Measurements from ENCODE around the gene RGL2. TPM values are rescaled to one million over a fixed set of nuclear protein-coding genes. Genes with fewer than 3 reads are reported as not detected.
A peak's percentile ranks its signal among the peaks of the same experiment; 100 is the strongest.

The RGL2 gene
- total and polyA plus RNA-seq, 2 of the 4 experiments (the other 2 are of a cell fraction): 4.1 to 26.9 TPM

DNA sequence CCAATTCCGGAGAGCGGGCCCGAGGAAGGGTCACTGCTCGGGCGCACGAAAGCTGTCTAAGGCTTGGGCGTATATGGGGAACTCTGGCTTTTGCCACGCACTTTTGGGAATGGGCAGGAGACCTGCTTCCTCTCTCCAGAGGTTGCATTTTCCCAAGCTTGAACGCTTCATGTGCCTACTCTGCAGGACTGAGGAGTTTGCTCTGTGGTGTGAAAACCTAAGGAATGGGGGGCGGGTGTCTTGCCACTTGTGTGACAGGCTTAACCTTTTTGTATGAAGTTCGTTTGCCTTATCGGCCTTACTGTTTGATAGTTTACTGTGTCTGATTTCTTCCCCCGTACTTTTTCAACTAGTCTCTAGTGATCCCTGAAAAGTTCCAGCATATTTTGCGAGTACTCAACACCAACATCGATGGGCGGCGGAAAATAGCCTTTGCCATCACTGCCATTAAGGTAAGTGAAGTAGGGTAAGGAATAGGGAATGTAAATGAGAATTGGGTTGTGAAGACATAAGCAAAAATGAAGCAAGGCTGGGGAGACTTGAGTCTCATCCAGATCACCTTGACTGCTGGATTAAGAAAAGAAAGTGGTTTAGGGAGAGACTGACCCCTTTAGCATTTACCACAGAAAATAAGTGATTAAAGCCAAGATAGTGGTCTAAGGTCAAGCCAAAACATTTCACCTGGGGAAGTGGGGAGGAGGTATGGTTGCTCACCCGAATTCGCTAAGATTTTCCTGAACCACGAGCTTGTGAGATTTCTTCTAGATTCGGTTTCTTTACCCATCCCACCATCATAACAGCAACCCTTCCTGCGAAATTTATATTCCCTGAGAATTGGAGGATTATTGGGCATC lies 26.2 kb downstream of the RGL2 start:
- Histone ChIP-seq H3K56ac (ENCODE audit: extremely low read depth, insufficient read depth, low read length) (peak overlapping the region; percentile 88), H3K27me3 (ENCODE audit: control insufficient read depth, insufficient read depth, low read length) (no peaks in the 10 kb centered on the region), H3K14ac (replicated peaks; ENCODE audit: low read depth, low read length) (peak overlapping the region; percentile 95), H3K27ac (ENCODE audit: insufficient read depth, low read length) (peak overlapping the region; percentile 69), H4K91ac (ENCODE audit: insufficient read depth, low read depth, low read length) (peak overlapping the region; percentile 84), H3K36me3 (ENCODE audit: control insufficient read depth, insufficient read depth, low read length) (peaks cover 52% of the 10 kb centered on the region), H3K9me1 (ENCODE audit: insufficient read depth, low read length) (peaks cover 9% of the 10 kb centered on the region), H3K9me3 (ENCODE audit: control insufficient read depth, insufficient read depth, low read length) (no peaks in the 10 kb centered on the region), H3K4me3 (ENCODE audit: insufficient read depth, low read depth, low read length) (peak overlapping the region; percentile 71), H3K4me2 (ENCODE audit: low read depth, low read length) (peak overlapping the region; percentile 84), H3K4ac (ENCODE audit: low read depth, low read length) (peak overlapping the region; percentile 86), H3K79me1 (ENCODE audit: low read depth in 1 of 2, low read length in 2 of 2) (peaks cover 28 to 65% of the 10 kb centered on the region in 2 experiments), H3K23ac (ENCODE audit: low read depth, low read length) (peak overlapping the region; percentile 86), H2BK120ac (ENCODE audit: low read depth, low read length) (no peak overlapping the region), H3K9ac (ENCODE audit: low read depth, low read length) (peak overlapping the region; percentile 95), H2AFZ (replicated peaks; ENCODE audit: low read length, poor library complexity) (peak overlapping the region; percentile 84), H3K4me1 (ENCODE audit: control insufficient read depth, insufficient read depth, low read length) (peaks cover 14% of the 10 kb centered on the region), H2BK5ac (ENCODE audit: low read depth, low read length, poor library complexity, severe bottlenecking) (peak overlapping the region; percentile 77), H4K8ac (ENCODE audit: low read depth in 2 of 2, low read length in 2 of 2) (peak overlapping the region; percentile 63 to 84), H2BK20ac (ENCODE audit: low read depth, low read length) (no peak overlapping the region), H2AK5ac (ENCODE audit: low read depth, low read length) (peak overlapping the region; percentile 82), H4K20me1 (ENCODE audit: insufficient read depth, low read length) (peaks cover 55% of the 10 kb centered on the region), H4K5ac (ENCODE audit: low read depth, low read length) (peak overlapping the region; percentile 65), H3K18ac (ENCODE audit: low read depth, low read length) (0 out of 2 replicates have a peak overlapping the region, but pooled peaks have one; percentile 2), H2BK15ac (ENCODE audit: low read depth, low read length) (no peak overlapping the region), H2AK9ac (replicated peaks; ENCODE audit: low read depth, low read length, poor library complexity) (peak overlapping the region; percentile 99)
- ChIA-PET POLR2A (ENCODE audit: unreplicated experiment) (interaction anchor here (1.0 to 1.2 kb wide), 2 partner anchors 22 to 64 kb away, joined by 6 to 7 read pairs; partner anchors contain the start of gene RING1), CTCF (no interaction called here)
- TF ChIP-seq CHD1 (IDR thresholded peaks at IDR 0.05; ENCODE audit: low read depth, low read length): 0 out of 2 replicates have a peak, but pooled peaks have one; percentile 28
- TF ChIP-seq, protein P1, sequence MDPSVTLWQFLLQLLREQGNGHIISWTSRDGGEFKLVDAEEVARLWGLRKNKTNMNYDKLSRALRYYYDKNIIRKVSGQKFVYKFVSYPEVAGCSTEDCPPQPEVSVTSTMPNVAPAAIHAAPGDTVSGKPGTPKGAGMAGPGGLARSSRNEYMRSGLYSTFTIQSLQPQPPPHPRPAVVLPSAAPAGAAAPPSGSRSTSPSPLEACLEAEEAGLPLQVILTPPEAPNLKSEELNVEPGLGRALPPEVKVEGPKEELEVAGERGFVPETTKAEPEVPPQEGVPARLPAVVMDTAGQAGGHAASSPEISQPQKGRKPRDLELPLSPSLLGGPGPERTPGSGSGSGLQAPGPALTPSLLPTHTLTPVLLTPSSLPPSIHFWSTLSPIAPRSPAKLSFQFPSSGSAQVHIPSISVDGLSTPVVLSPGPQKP (IDR thresholded peaks at IDR 0.05; ENCODE audit: borderline replicate concordance, low read depth, low read length): no peak
- no peak for TF ChIP-seq FOS (IDR thresholded peaks at IDR 0.05; ENCODE audit: low read depth, low read length)
- TF ChIP-seq MAFK (IDR thresholded peaks at IDR 0.05; ENCODE audit: low read depth, low read length): no peak
- in situ Hi-C loops (cut with MboI; ENCODE audit: low sequenced_read_pairs): no loop called here
- TSS peak; percentile 58 for BruUV-seq (replicated peaks)
- dilution Hi-C loops (cut with HindIII; ENCODE audit: low sequenced_read_pairs, unreplicated experiment): no loop called here
- intact Hi-C loops (cut with micrococcal nuclease): no loop called here
- peak; percentile 12 for ATAC-seq (ENCODE audit: low read depth)
- 0% methylated on average over 1 of the region's 22 CpGs; no CpG with 5 or more reads in 1 of the 2 experiments for WGBS, 2 experiments (ENCODE audit: extremely low coverage in 2 of 2, insufficient read length in 1 of 2)
- DNase-seq: no peak

Data from IMR-90 (cell line).